A673 (cell line): ENCODE data around the gene ARHGEF26.

Experiments used
- CTCF ChIP-seq: fragments of 300-800, 200-600 bp; sonication (generic); conservative IDR thresholded peaks from 2 replicates; pipeline ENCODE4 v1.5.1; 2017; ENCODE audit warnings: low read depth, mild to moderate bottlenecking, antibody characterized with exemption, low read length, moderate library complexity, mixed read lengths
- EZH2 ChIP-seq: fragments of 200-600 bp; sonication (generic); IDR thresholded peaks from 2 replicates; pipeline ENCODE4 v1.6.1; 2017; ENCODE audit warnings: borderline replicate concordance, low read depth, mild to moderate bottlenecking, mixed read lengths, antibody characterized with exemption, low read length; ENCODE audit not compliant: poor library complexity, severe bottlenecking

GRCh38 chr3:154275965-154276364 lies 154.8 kb downstream of the ARHGEF26 start:
- no peak for TF ChIP-seq CTCF
- TF ChIP-seq EZH2, result no peak
